ENCODE measurements around the gene TSPAN18.

- TF ChIP-seq, protein P1, sequence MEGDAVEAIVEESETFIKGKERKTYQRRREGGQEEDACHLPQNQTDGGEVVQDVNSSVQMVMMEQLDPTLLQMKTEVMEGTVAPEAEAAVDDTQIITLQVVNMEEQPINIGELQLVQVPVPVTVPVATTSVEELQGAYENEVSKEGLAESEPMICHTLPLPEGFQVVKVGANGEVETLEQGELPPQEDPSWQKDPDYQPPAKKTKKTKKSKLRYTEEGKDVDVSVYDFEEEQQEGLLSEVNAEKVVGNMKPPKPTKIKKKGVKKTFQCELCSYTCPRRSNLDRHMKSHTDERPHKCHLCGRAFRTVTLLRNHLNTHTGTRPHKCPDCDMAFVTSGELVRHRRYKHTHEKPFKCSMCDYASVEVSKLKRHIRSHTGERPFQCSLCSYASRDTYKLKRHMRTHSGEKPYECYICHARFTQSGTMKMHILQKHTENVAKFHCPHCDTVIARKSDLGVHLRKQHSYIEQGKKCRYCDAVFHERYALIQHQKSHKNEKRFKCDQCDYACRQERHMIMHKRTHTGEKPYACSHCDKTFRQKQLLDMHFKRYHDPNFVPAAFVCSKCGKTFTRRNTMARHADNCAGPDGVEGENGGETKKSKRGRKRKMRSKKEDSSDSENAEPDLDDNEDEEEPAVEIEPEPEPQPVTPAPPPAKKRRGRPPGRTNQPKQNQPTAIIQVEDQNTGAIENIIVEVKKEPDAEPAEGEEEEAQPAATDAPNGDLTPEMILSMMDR (IDR thresholded peaks at IDR 0.05 in 4 of 5, conservative IDR thresholded peaks at IDR 0.05 in 1 of 5): peak; percentile 52 to 88 (median 80)
- no peak for TF ChIP-seq POLR2A (IDR thresholded peaks at IDR 0.05)
These were observed 184.5 kb downstream of the TSPAN18 start for GRCh38 chr11:44911029-44911814.

Measured in gastrocnemius medialis (tissue), 4 donors.